HG03175 (cell line): ENCODE data around the gene CLGN.

Source experiments
- ATAC-seq: cut with Tn5 transposase; IDR thresholded peaks from one replicate; pipeline ENCODE4 v1.9.1; 2021; ENCODE audit warnings: mild to moderate bottlenecking, moderate library complexity; ENCODE audit not compliant: unreplicated experiment

The CLGN gene

GRCh38 chr4:140342620-140343019 lies 84.8 kb downstream of the CLGN start:
- no peak for ATAC-seq
